ENCODE results near the gene AIDA.

The AIDA gene

GRCh38 chr1:222632749-222633148 is 79.5 kb downstream of the AIDA start:
- no peak for TF ChIP-seq Cebpa-rat (IDR thresholded peaks at IDR 0.05)
- Histone ChIP-seq H3K4me1 (peaks cover 14% of the 10 kb centered on the region), H3K36me3 (peaks cover 90% of the 10 kb centered on the region), H3K9ac (no peak overlapping the region), H3K9me3 (no peaks in the 10 kb centered on the region), H3K4me2 (no peak overlapping the region), H3K4me3 (no peak overlapping the region), H3K27me3 (no peaks in the 10 kb centered on the region), H4K20me1 (no peaks in the 10 kb centered on the region), H3K27ac (no peak overlapping the region)

- Histone ChIP-seq H4K20me1 (no peaks in the 10 kb centered on the region), H3K4me1 (peaks cover 14% of the 10 kb centered on the region), H3K36me3 (peaks cover 93% of the 10 kb centered on the region), H3K9ac (no peak overlapping the region), H3K4me3 (no peak overlapping the region), H3K4me2 (no peak overlapping the region), H3K27ac (no peak overlapping the region), H3K27me3 (no peaks in the 10 kb centered on the region), H3K9me3 (no peaks in the 10 kb centered on the region)
- TF ChIP-seq Cebpa-rat (IDR thresholded peaks at IDR 0.05), result no peak
Observed at GRCh38 chr1:222631611-222632208, 80.6 kb downstream of the AIDA start.

DNA sequence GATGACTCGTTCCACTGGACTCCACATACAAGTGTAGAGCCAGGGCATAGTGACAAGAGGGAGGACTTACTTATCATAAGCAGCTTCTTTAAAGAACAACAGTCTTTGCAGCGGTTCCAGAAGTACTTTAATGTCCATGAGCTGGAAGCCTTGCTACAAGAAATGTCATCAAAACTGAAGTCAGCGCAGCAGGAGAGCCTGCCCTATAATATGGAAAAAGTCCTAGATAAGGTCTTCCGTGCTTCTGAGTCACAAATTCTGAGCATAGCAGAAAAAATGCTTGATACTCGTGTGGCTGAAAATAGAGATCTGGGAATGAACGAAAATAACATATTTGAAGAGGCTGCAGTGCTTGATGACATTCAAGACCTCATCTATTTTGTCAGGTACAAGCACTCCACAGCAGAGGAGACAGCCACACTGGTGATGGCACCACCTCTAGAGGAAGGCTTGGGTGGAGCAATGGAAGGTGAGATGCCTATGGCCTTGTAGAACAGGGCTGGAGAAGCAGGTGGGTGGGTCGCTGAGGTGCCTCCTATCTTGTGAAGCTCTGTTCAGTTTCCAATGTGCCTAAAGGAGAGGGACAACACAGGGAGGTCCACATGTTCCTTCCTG is 82.3 kb downstream of the AIDA start:
- no peak for TF ChIP-seq Cebpa-rat (IDR thresholded peaks at IDR 0.05)
- H3K36me3 ChIP-seq, result peaks cover 91% of the 10 kb centered on the region
- no peak overlapping the region for H3K9ac ChIP-seq
- no peaks in the 10 kb centered on the region for H3K9me3 ChIP-seq
- H3K4me1 ChIP-seq, result peaks cover 14% of the 10 kb centered on the region
- no peaks in the 10 kb centered on the region for H3K27me3 ChIP-seq
- H3K4me2 ChIP-seq, result no peak overlapping the region
- no peak overlapping the region for H3K27ac ChIP-seq
- H3K4me3 ChIP-seq, result no peak overlapping the region
- H4K20me1 ChIP-seq, result no peaks in the 10 kb centered on the region

DNA sequence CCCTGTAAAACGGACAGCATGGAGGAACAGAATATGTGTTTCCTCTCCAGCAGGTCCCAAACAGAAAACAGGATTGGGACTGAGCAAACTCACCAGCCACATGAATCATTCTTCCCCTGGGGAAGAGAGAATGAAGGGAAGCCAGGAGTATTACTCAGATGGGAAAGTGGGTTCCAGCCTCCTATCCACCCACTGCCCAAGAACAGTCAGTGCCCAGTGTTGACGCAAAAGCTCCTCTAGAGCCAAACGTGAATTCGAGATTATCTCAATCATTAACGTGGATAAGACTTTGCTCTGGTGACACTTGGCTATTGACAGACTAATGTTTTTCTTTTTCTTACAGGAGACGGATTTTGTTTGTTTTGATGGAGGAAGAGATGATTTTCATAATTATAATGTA is 85.1 kb downstream of the AIDA start:
- TF ChIP-seq Cebpa-rat (IDR thresholded peaks at IDR 0.05), result no peak
- Histone ChIP-seq H3K27ac (no peak overlapping the region), H3K4me2 (no peak overlapping the region), H3K9ac (no peak overlapping the region), H3K9me3 (no peaks in the 10 kb centered on the region), H3K4me3 (no peak overlapping the region), H3K4me1 (no peaks in the 10 kb centered on the region), H3K36me3 (peaks cover 94% of the 10 kb centered on the region), H3K27me3 (no peaks in the 10 kb centered on the region), H4K20me1 (no peaks in the 10 kb centered on the region)

GRCh38 chr1:222624214-222624613 is 88.1 kb downstream of the AIDA start:
- no peaks in the 10 kb centered on the region for H3K9me3 ChIP-seq
- no peak overlapping the region for H3K4me3 ChIP-seq
- peaks cover 5% of the 10 kb centered on the region for H3K4me1 ChIP-seq
- peaks cover 22% of the 10 kb centered on the region for H4K20me1 ChIP-seq
- no peak overlapping the region for H3K4me2 ChIP-seq
- H3K36me3 ChIP-seq, result peaks cover 76% of the 10 kb centered on the region
- H3K27ac ChIP-seq, result no peak overlapping the region
- H3K27me3 ChIP-seq, result no peaks in the 10 kb centered on the region
- H3K9ac ChIP-seq, result no peak overlapping the region
- no peak for TF ChIP-seq Cebpa-rat (IDR thresholded peaks at IDR 0.05)

GRCh38 chr1:222623458-222623857 is 88.8 kb downstream of the AIDA start:
- peaks cover 10% of the 10 kb centered on the region for H3K4me1 ChIP-seq
- no peak overlapping the region for H3K4me3 ChIP-seq

GRCh38 chr1:222622765-222623164 is 89.5 kb downstream of the AIDA start:
- no peak overlapping the region for H3K9ac ChIP-seq
- H3K9me3 ChIP-seq, result no peaks in the 10 kb centered on the region
- peaks cover 62% of the 10 kb centered on the region for H3K36me3 ChIP-seq
- peaks cover 10% of the 10 kb centered on the region for H3K4me1 ChIP-seq
- TF ChIP-seq Cebpa-rat (IDR thresholded peaks at IDR 0.05), result no peak
- H4K20me1 ChIP-seq, result peaks cover 28% of the 10 kb centered on the region
- H3K27ac ChIP-seq, result no peak overlapping the region
- peaks cover 5% of the 10 kb centered on the region; the same call in 1 of the 2 replicates for H3K27me3 ChIP-seq
- no peak overlapping the region for H3K4me3 ChIP-seq
- H3K4me2 ChIP-seq, result no peak overlapping the region

More at GRCh38 chr1:222623458-222623857, 88.8 kb downstream of the AIDA start:
- Histone ChIP-seq H3K4me2 (no peak overlapping the region), H3K27ac (no peak overlapping the region), H3K36me3 (peaks cover 69% of the 10 kb centered on the region), H3K9ac (no peak overlapping the region), H4K20me1 (peaks cover 28% of the 10 kb centered on the region), H3K27me3 (peaks cover 5% of the 10 kb centered on the region; the same call in 1 of the 2 replicates), H3K9me3 (no peaks in the 10 kb centered on the region)
- TF ChIP-seq Cebpa-rat (IDR thresholded peaks at IDR 0.05), result no peak

- Histone ChIP-seq H3K36me3 (peaks cover 40% of the 10 kb centered on the region), H3K4me1 (peaks cover 15% of the 10 kb centered on the region), H3K9me3 (no peaks in the 10 kb centered on the region), H4K20me1 (peaks cover 28% of the 10 kb centered on the region), H3K27ac (no peak overlapping the region), H3K4me3 (no peak overlapping the region), H3K4me2 (no peak overlapping the region), H3K27me3 (peaks cover 5% of the 10 kb centered on the region; the same call in 1 of the 2 replicates), H3K9ac (no peak overlapping the region)
- TF ChIP-seq Cebpa-rat (IDR thresholded peaks at IDR 0.05), result no peak
Observed at GRCh38 chr1:222620566-222620965, 91.7 kb downstream of the AIDA start.

- Histone ChIP-seq H3K27me3 (peaks cover 5% of the 10 kb centered on the region; the same call in 1 of the 2 replicates), H3K4me3 (peak overlapping the region; percentile 98), H4K20me1 (peaks cover 28% of the 10 kb centered on the region), H3K27ac (no peak overlapping the region), H3K4me2 (peak overlapping the region; percentile 95), H3K36me3 (peaks cover 28% of the 10 kb centered on the region), H3K4me1 (peaks cover 15% of the 10 kb centered on the region), H3K9me3 (no peaks in the 10 kb centered on the region), H3K9ac (peak overlapping the region; percentile 90)
- TF ChIP-seq Cebpa-rat (IDR thresholded peaks at IDR 0.05), result no peak
Observed at GRCh38 chr1:222618880-222619596, 93.3 kb downstream of the AIDA start.

All from BLaER1 (cell line).